ENCODE measurements around the gene AAGAB. TPM values are rescaled to one million over a fixed set of nuclear protein-coding genes. Genes with fewer than 3 reads are reported as not detected.
"Not testable (repeated sequence)": the region's sequence is repeated elsewhere in the genome, so short reads cannot be mapped to it uniquely, and the experiment has no call there.

The AAGAB gene
- total RNA-seq, 1 experiment from 2014 or later, result 59.1 TPM

DNA sequence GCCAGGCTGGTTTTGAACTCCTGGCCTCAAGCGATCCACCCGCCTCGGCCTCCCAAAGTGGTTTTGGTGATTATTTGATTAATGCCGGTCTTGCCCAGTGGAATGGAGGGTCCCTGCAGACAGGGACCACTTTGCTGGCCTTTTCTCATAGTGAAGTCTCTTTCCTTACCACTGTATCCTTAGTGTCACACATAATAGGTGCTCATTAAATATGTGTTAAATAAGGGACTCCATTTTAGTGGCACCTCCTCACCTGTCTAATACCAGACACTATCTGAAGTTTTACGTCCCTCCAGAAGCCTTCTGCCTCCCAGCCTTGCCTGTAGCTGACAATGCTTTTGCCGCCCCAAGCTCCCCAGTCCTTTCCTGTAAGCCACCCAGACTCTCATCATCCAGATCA is 91.3 kb downstream of the AAGAB start:
- no peak overlapping the region for H3K27ac ChIP-seq
- no peak for DNase-seq (ENCODE audit: low read depth in 1 of 2, low spot score in 2 of 2)
- peaks cover 46% of the 10 kb centered on the region for H3K36me3 ChIP-seq
- no peak overlapping the region for H3K4me3 ChIP-seq
- H3K4me1 ChIP-seq (replicated peaks), result no peaks in the 10 kb centered on the region
- H3K27me3 ChIP-seq (replicated peaks), result no peaks in the 10 kb centered on the region
- no peaks in the 10 kb centered on the region for H3K9me3 ChIP-seq (replicated peaks)

DNA sequence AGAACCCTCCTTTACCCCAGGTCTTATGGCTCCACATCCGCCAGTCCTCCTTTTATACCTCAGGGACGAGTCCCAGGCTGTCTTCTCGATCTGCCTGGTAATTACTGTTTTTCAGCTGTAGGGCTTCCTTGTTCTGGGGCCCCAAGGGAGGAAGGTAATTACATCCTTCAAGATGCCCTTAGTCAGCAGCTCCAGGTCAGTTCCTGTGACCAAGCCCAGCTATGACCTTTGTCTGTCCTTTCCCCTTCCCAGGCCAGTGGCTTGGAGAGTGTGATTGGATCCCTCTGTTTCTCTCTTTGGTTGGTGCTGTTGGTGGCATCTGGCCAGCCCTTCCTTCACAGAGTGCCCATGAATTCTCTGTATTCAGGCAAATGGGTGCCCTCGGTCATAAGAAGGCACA is 92.6 kb downstream of the AAGAB start:
- no peaks in the 10 kb centered on the region for H3K9me3 ChIP-seq (replicated peaks)
- no peak for DNase-seq (ENCODE audit: low read depth in 1 of 2, low spot score in 2 of 2)
- H3K27ac ChIP-seq, result no peak overlapping the region

DNA sequence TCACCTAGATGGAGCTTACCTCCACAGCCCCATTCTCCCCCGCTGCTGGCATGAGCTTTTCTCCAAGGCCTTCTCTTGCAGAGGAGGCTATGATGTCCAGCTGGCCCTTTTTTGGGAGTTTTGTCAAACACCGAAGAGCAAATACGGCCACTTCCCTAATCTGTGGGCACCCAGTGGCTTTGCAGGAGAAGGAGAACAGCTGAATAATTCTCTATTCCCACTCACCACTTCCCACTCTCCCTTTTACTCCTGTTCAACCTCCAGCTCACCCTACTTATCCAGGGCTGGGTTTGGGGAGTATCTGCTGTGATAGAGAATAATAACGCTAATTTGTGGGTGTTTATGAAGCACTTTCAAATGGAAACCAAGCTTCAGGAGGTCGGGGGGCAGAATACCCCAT is 93.0 kb downstream of the AAGAB start:
- DNase-seq (ENCODE audit: low read depth in 1 of 2, low spot score in 2 of 2), result no peak
- H3K27me3 ChIP-seq (replicated peaks), result no peaks in the 10 kb centered on the region
- peaks cover 36% of the 10 kb centered on the region for H3K36me3 ChIP-seq
- H3K4me3 ChIP-seq, result no peak overlapping the region
- no peaks in the 10 kb centered on the region for H3K9me3 ChIP-seq (replicated peaks)
- no peak overlapping the region for H3K27ac ChIP-seq
- no peaks in the 10 kb centered on the region for H3K4me1 ChIP-seq (replicated peaks)

More for the DNA sequence above, 92.6 kb downstream of the AAGAB start:
- no peak overlapping the region for H3K4me3 ChIP-seq
- no peaks in the 10 kb centered on the region for H3K4me1 ChIP-seq (replicated peaks)
- H3K27me3 ChIP-seq (replicated peaks), result no peaks in the 10 kb centered on the region
- peaks cover 40% of the 10 kb centered on the region for H3K36me3 ChIP-seq

DNA sequence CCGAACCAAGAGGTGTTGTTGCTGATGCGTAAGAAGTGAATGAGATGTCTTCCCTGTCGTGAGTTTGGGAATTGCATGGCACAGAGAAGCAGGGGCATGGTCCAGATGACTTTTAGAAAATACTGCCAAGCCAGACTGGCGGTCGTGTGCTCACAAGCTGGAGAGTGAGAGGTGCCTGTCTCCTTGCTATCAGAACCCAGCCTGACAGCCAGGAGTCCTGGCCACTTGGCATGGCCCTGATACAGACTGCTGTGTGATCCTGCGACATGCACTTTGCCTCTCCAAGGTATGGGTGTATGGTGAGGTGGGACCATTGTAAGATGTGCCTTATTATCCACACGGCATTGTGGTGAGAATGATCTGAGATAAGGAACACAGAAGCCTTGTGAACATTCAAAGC is 96.1 kb downstream of the AAGAB start:
- no peak for DNase-seq (ENCODE audit: low read depth in 1 of 2, low spot score in 2 of 2)
- Histone ChIP-seq H3K27me3 (replicated peaks) (no peaks in the 10 kb centered on the region), H3K9me3 (replicated peaks) (no peaks in the 10 kb centered on the region), H3K4me1 (replicated peaks) (peaks cover 16% of the 10 kb centered on the region), H3K36me3 (peaks cover 27% of the 10 kb centered on the region), H3K27ac (no peak overlapping the region), H3K4me3 (no peak overlapping the region)

DNA sequence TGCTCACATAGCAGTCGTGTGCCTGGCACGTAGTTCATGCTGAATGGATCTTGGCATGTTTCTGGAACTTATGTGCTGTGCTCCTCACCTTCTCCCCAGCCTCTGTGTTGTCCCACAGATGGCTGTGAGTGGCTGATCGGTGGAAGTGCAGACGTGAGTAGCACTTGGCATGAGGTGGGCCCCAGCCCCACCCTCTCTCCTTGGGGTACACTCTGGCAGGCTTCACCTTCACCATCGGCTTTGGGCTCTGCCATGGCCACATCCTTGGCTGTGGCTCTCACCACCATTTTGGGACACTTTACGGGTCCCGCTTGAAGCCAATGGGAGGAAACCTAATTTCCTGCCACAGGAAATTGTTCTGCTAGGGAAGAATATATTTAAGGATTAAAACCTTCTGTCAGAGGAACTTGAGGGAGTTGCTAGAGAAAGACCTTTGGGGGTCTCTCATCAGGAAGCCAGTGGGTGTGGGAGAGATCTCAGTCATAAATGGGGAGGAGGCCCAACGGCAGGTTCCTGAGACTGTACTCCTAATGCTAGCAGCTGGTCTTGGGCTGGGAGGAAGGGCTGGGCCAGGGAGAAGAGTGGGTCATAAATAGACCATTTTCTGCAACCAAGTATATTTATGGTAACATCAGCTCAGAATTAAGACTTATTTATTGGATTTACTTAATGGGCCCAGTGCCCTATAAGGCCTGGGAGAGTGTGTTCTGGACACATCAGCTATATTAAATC is 96.8 kb downstream of the AAGAB start:
- Histone ChIP-seq H3K36me3 (peaks cover 23% of the 10 kb centered on the region), H3K27me3 (replicated peaks) (no peaks in the 10 kb centered on the region), H3K4me3 (no peak overlapping the region), H3K9me3 (replicated peaks) (no peaks in the 10 kb centered on the region), H3K27ac (no peak overlapping the region), H3K4me1 (replicated peaks) (peaks cover 21% of the 10 kb centered on the region)
- DNase-seq (ENCODE audit: low read depth in 1 of 2, low spot score in 2 of 2), result no peak

DNA sequence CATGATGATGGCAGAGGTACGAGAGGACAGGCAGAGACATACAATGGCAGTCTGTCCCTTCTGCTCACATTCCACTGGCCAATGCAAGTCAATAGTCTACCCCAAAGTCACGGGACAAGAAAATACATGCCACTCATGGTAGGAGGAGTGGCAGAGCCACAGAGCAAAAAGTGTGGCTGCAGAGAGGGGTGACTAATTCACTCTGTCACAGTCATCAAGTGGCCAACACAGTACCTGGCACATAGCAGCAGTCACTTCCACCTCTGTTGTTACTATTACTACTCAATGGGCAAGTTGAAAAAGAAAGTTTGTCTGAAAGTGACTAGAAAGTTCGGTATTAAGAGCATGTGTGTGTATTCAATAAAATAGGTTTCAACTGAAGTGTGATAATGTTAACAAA is 97.6 kb downstream of the AAGAB start:
- Histone ChIP-seq H3K27ac (no peak overlapping the region), H3K36me3 (peaks cover 23% of the 10 kb centered on the region)

DNA sequence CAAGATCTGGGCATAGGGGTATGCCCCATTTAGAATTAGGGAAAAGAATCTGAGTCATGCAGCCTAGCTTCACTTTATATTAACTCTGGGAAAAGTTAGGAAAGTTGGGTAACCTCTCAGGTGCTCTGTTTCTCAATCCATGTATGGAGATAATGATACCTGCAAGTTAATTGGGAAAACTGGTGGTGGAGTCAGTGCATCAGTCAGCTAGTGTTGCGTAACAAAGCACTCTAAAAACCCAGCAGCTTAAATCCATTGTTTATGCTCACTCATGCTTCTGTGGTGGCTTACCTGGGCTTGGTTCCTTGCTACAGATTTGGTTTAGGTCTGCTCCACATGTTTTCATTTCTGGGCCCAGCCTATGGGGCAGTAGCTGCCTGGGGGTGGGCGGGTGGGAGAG is 98.0 kb downstream of the AAGAB start:
- Histone ChIP-seq H3K4me1 (replicated peaks) (peaks cover 34% of the 10 kb centered on the region), H3K27ac (no peak overlapping the region), H3K9me3 (replicated peaks) (no peaks in the 10 kb centered on the region), H3K4me3 (no peak overlapping the region), H3K36me3 (peaks cover 23% of the 10 kb centered on the region), H3K27me3 (replicated peaks) (no peaks in the 10 kb centered on the region)
- no peak for DNase-seq (ENCODE audit: low read depth in 1 of 2, low spot score in 2 of 2)

More for the DNA sequence above, 97.6 kb downstream of the AAGAB start:
- H3K27me3 ChIP-seq (replicated peaks), result no peaks in the 10 kb centered on the region
- H3K4me1 ChIP-seq (replicated peaks), result peaks cover 30% of the 10 kb centered on the region
- no peak for DNase-seq (ENCODE audit: low read depth in 1 of 2, low spot score in 2 of 2)
- H3K9me3 ChIP-seq (replicated peaks), result no peaks in the 10 kb centered on the region
- H3K4me3 ChIP-seq, result no peak overlapping the region

DNA sequence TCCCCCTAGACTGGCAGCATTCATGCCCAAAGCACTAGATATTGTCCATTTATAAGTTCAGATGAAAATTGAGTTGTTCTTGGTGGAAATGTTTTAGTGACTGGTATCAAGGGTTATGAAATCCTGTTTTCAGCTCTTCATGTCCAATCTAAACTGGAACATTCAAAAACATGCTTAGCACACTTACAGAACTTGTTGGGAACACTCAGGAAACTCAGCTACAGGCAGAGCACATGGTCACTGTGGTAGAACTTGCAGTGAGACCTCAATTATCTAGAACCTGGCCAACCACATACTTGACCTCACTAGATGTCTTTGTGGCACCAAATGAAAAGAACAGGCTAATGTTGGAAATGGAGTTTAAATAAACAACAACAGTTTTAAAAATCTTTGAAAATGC is 100.2 kb downstream of the AAGAB start:
- no peaks in the 10 kb centered on the region for H3K27me3 ChIP-seq (replicated peaks)
- DNase-seq (ENCODE audit: low read depth in 1 of 2, low spot score in 2 of 2), result no peak
- H3K4me3 ChIP-seq, result no peak overlapping the region
- H3K4me1 ChIP-seq (replicated peaks), result peaks cover 53% of the 10 kb centered on the region
- no peaks in the 10 kb centered on the region for H3K9me3 ChIP-seq (replicated peaks)
- peaks cover 23% of the 10 kb centered on the region for H3K36me3 ChIP-seq
- no peak overlapping the region for H3K27ac ChIP-seq

DNA sequence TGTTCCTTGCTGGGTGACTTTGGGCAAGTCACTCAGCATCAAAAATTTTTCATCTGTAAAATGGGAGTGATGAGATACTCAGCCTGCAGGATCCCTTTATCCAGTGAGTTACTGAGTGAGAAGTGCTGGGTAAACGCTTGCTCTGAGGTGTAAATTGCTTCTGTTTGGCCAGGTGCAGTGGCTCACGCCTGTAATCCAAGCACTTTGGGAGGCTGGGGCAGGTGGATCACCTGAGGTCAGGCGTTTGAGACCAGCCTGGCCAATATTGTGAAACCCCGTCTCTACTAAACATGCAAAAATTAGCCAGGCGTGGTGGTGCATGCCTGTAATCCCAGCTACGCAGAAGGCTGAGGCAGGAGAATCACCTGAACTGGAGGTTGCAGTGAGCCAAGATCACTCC is 101.4 kb downstream of the AAGAB start:
- not testable (repeated sequence) for H3K4me3 ChIP-seq; H3K27me3 ChIP-seq (replicated peaks); H3K9me3 ChIP-seq (replicated peaks); DNase-seq (ENCODE audit: low read depth in 1 of 2, low spot score in 2 of 2)
- Histone ChIP-seq H3K4me1 (replicated peaks) (peaks cover 65% of the 10 kb centered on the region), H3K36me3 (peaks cover 19% of the 10 kb centered on the region), H3K27ac (peak overlapping the region; percentile 65)

DNA sequence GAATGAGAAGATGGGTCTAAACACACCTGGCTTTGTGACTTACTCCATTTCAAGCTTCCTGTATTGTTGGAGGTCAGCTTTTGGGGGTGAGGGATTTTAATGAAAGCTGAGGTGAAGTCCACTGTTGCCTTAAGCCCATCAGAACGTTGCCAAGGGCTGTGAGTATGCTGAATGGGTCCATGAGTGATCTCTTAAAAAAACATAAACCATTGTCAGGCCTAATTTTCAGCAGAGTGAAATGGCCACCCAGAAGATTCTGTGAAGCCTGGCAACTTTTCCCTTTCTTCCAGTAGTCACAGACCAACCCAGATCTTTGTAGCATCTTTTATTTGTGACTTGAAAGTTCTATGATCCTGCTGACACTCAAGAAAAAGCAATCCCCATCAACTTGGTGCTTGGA is 102.0 kb downstream of the AAGAB start:
- Histone ChIP-seq H3K27me3 (replicated peaks) (no peaks in the 10 kb centered on the region), H3K9me3 (replicated peaks) (no peaks in the 10 kb centered on the region), H3K4me3 (no peak overlapping the region), H3K27ac (peak overlapping the region; percentile 65), H3K36me3 (peaks cover 18% of the 10 kb centered on the region), H3K4me1 (replicated peaks) (peaks cover 71% of the 10 kb centered on the region)
- peak; percentile 63 to 81 for DNase-seq (ENCODE audit: low read depth in 1 of 2, low spot score in 2 of 2)

Other genes with a start within 250 kb of the AAGAB start
- 19.5 and 22.0 TPM in 2 replicates for gene SMAD3, start 189.1 kb downstream of the AAGAB start, total RNA-seq (2014; rRNA removed; shearing (Covaris generic))
- gene IQCH, start 125 bp upstream of the AAGAB start, total RNA-seq (2014; rRNA removed; shearing (Covaris generic)), result 0.31 and 4.5 TPM in 2 replicates

Data from SJSA1 (cell line).